ENCODE results near the gene HDAC4. TPM values are rescaled to one million over a fixed set of nuclear protein-coding genes. Genes with fewer than 3 reads are reported as not detected.

Gene HDAC4
- total and polyA plus RNA-seq, 2 experiments from 2014 or later = 8.1 to 41.8 TPM

GRCh38 chr2:239371726-239372686 is 28.8 kb downstream of the HDAC4 start:
- TF ChIP-seq STAT1 (IDR thresholded peaks at IDR 0.05; ENCODE audit: unreplicated experiment) (no peak), EZH2 (IDR thresholded peaks at IDR 0.05; ENCODE audit: low read depth, unreplicated experiment) (no peak), EZH2phosphoT487 (IDR thresholded peaks at IDR 0.05; ENCODE audit: unreplicated experiment) (no peak), JUNB (IDR thresholded peaks at IDR 0.05; ENCODE audit: unreplicated experiment) (no peak), ZNF462 (CRISPR knock-in tag; IDR thresholded peaks at IDR 0.05) (no peak), ZNF114 (CRISPR knock-in tag; IDR thresholded peaks at IDR 0.05) (no peak), CTCF (conservative IDR thresholded peaks at IDR 0.05; ENCODE audit: low read depth in 2 of 2) (no peak), CREB1 (CRISPR knock-in tag; IDR thresholded peaks at IDR 0.05; ENCODE audit: low read depth) (no peak), POLR2AphosphoS5 (IDR thresholded peaks at IDR 0.05; ENCODE audit: low read depth) (no peak), ZNF331 (CRISPR knock-in tag; IDR thresholded peaks at IDR 0.05; ENCODE audit: low read depth) (no peak), NANOG (IDR thresholded peaks at IDR 0.05; ENCODE audit: borderline replicate concordance) (no peak)
- TF ChIP-seq, protein P1, sequence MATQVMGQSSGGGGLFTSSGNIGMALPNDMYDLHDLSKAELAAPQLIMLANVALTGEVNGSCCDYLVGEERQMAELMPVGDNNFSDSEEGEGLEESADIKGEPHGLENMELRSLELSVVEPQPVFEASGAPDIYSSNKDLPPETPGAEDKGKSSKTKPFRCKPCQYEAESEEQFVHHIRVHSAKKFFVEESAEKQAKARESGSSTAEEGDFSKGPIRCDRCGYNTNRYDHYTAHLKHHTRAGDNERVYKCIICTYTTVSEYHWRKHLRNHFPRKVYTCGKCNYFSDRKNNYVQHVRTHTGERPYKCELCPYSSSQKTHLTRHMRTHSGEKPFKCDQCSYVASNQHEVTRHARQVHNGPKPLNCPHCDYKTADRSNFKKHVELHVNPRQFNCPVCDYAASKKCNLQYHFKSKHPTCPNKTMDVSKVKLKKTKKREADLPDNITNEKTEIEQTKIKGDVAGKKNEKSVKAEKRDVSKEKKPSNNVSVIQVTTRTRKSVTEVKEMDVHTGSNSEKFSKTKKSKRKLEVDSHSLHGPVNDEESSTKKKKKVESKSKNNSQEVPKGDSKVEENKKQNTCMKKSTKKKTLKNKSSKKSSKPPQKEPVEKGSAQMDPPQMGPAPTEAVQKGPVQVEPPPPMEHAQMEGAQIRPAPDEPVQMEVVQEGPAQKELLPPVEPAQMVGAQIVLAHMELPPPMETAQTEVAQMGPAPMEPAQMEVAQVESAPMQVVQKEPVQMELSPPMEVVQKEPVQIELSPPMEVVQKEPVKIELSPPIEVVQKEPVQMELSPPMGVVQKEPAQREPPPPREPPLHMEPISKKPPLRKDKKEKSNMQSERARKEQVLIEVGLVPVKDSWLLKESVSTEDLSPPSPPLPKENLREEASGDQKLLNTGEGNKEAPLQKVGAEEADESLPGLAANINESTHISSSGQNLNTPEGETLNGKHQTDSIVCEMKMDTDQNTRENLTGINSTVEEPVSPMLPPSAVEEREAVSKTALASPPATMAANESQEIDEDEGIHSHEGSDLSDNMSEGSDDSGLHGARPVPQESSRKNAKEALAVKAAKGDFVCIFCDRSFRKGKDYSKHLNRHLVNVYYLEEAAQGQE (IDR thresholded peaks at IDR 0.05; ENCODE audit: unreplicated experiment) = no peak
- TF ChIP-seq, protein P2, sequence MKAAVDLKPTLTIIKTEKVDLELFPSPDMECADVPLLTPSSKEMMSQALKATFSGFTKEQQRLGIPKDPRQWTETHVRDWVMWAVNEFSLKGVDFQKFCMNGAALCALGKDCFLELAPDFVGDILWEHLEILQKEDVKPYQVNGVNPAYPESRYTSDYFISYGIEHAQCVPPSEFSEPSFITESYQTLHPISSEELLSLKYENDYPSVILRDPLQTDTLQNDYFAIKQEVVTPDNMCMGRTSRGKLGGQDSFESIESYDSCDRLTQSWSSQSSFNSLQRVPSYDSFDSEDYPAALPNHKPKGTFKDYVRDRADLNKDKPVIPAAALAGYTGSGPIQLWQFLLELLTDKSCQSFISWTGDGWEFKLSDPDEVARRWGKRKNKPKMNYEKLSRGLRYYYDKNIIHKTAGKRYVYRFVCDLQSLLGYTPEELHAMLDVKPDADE (IDR thresholded peaks at IDR 0.05) = no peak
- Histone ChIP-seq H3K4me3 (no peak overlapping the region), H3K27ac (ENCODE audit: low read depth) (no peak overlapping the region), H3K36me3 (ENCODE audit: insufficient read depth) (no peaks in the 10 kb centered on the region), H4K20me1 (replicated peaks; ENCODE audit: insufficient read depth) (peaks cover 15% of the 10 kb centered on the region), H3K9me2 (ENCODE audit: insufficient read depth) (no peaks in the 10 kb centered on the region), H3K4me2 (no peak overlapping the region), H2AFZ (no peak overlapping the region), H3F3A (replicated peaks; ENCODE audit: low read depth) (no peaks in the 10 kb centered on the region), H3K4me1 (ENCODE audit: insufficient read depth) (no peaks in the 10 kb centered on the region; the same call in 1 of the 2 replicates), H3K27me3 (ENCODE audit: insufficient read depth) (no peaks in the 10 kb centered on the region), H3K79me2 (replicated peaks; ENCODE audit: insufficient read depth) (peaks cover 76% of the 10 kb centered on the region)
- Mint-ChIP-seq H3K36me3 (ENCODE audit: low read depth) (no peaks in the 10 kb centered on the region; the same call in 2 of the 3 replicates), H3K4me1 (no peaks in the 10 kb centered on the region), H3K27ac (no peak overlapping the region), H3K4me3 (no peak overlapping the region), H3K27me3 (ENCODE audit: insufficient read depth, low read depth, poor library complexity) (peaks cover 2% of the 10 kb centered on the region), H3K9me3 (no peaks in the 10 kb centered on the region)
- peak; percentile 0 for DNase-seq (ENCODE audit: low spot score)
- ATAC-seq = no peak

All from GM23338 (cell line).